GM21367 (cell line): ENCODE data around the gene P2RY13.

Source experiments
- ATAC-seq: cut with Tn5 transposase; IDR thresholded peaks from one replicate; pipeline ENCODE4 v1.9.1; 2021; ENCODE audit not compliant: unreplicated experiment

The P2RY13 gene

GRCh38 chr3:151297429-151297828, 31.9 kb downstream of the P2RY13 start:
- no peak for ATAC-seq

DNA sequence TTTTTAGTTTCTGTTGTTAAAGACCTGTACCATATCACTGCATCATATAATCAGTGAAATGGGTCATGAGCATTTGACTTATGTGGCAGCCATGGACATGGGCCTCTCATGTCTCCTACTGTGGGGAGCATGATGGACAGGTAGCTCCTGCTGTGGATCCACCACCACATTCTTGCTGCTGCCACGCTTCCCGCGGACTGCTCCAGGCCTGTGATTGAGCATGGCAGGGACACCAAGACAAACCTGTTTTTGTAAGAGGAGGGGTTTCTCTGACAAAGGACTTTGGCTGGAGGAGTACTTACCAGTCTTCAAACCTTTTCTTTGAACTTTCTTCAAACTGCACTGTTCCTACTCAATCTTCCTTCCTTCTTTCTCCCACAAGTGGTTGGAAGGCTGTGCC, 33.1 kb downstream of the P2RY13 start:
- ATAC-seq = no peak

DNA sequence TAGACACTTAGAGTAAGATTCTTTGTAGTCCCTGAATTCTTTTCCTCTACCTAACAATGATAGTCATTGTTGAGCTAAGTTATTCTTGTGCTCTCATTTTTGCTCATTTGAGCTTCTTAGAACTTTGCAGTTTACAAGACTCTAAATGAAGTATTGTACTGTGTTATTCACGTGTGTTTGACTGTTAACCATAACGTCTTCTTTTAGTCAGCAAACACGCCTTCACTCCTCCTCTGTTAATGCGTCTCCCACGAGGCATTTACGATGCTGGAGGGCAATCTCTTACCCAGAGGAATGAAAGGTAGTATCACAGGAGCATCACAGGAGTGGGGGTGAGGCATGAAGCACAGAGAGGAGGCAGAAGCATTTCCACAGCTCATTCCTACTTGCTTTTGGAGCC, 36.2 kb downstream of the P2RY13 start:
- no peak for ATAC-seq

- no peak for ATAC-seq
These were observed 38.7 kb downstream of the P2RY13 start for GRCh38 chr3:151290673-151291072.

DNA sequence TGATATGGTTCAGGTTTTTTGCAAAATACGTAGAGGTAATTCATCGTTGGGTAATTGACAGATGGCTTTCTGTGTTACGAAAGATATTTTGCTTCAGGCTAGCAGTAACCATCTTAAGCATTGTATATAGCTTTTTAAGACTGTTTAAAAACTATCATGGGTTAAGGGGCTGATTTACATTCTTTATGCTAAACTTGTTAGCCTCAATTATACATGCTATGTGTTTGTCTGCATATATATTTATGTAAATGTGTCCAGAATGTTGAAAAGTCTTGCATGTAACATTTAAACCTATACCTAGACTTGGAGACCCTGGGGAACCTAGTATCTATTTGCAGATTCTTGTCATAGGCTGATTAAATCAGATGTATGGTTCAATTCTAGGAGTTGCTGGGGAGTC, 39.9 kb downstream of the P2RY13 start:
- ATAC-seq = no peak

DNA sequence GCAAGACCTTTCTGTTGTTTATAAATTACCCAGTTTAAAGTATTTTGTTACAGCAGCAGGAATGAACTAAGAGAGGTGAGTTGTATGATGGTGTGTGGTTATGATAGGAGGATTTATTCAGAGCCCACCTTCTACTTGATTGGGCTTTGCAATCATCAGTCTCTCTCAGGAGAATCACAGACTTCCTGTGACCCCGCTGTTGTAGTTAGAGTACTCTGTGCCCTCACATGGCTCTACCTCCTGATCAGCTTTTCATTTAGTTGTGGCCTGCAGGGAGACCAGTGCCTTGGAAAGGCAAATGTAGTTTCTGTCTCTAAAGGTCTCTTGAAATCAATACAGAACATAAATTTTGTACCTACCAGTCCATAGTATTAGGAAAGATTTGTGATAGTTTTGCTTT, 43.4 kb downstream of the P2RY13 start:
- no peak for ATAC-seq

- ATAC-seq = no peak
These were observed 45.4 kb downstream of the P2RY13 start for GRCh38 chr3:151283907-151284461.

DNA sequence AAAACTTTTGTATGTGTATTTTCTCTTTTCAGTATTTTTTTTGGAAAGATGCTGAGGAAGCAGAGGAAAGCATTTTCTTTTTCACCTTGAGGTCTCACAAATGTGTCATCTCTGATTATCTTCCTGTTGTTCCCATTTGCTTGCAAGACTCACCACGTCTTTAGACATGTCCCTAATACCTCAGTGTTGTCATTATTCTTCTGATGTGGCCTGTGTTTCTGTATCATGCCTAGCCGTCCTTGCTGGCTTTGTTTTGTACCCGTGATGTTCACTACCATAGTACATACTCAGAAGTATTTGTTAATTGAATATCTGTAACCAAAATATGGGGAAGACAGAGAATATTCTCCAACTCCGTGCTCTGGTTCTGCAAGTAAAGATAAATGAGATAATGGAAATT, 46.0 kb downstream of the P2RY13 start:
- ATAC-seq = no peak

GRCh38 chr3:151282921-151283320, 46.4 kb downstream of the P2RY13 start:
- ATAC-seq = no peak

- ATAC-seq = no peak
These were observed 47.6 kb downstream of the P2RY13 start for GRCh38 chr3:151281671-151282324.

DNA sequence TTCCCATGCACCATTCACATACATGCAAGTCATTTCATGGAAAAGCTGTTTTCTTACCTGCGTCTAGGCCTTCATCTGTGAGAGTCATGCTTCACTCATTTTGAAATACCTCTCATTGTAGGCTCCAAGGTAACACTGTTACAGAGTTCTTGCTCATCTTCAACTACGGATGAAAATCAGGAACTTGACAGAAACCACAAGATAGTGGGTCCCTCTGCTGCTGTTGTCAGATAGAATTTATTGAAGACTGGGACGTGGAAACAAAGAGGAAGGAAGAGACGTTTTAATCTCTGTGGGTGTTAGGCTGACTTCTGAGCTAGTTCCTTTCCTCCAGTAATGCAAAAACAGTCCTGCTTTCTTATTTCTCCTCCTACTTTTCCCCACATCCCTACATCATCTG, 51.1 kb downstream of the P2RY13 start, which contains the start of gene P2RY14:
TSS of gene P2RY14 (minus strand) at position 313 of the 400 bp plus-strand sequence. CDS start 64,226 bp downstream, outside the sequence.
- peak; percentile 33 for ATAC-seq

DNA sequence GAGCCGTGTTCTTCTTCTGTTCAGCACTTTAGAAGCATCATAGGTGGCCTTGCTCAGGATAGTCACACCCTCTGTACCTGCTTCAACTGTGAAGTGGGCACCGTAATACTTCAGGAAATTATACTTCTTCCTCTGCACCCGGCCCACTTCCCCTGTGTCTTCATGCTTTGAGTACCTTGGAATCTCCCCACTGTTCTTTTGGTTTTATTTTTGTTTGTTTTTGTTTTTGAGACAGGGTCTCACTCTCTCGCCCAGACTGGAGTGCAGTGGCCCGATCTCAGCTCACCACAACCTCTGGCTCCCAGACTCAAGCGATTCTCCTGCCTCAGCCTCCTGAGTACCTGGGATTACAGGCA, 52.7 kb downstream of the P2RY13 start:
- ATAC-seq = peak; percentile 60
